Measurements from ENCODE around the gene MRPL38.

Gene MRPL38

DNA sequence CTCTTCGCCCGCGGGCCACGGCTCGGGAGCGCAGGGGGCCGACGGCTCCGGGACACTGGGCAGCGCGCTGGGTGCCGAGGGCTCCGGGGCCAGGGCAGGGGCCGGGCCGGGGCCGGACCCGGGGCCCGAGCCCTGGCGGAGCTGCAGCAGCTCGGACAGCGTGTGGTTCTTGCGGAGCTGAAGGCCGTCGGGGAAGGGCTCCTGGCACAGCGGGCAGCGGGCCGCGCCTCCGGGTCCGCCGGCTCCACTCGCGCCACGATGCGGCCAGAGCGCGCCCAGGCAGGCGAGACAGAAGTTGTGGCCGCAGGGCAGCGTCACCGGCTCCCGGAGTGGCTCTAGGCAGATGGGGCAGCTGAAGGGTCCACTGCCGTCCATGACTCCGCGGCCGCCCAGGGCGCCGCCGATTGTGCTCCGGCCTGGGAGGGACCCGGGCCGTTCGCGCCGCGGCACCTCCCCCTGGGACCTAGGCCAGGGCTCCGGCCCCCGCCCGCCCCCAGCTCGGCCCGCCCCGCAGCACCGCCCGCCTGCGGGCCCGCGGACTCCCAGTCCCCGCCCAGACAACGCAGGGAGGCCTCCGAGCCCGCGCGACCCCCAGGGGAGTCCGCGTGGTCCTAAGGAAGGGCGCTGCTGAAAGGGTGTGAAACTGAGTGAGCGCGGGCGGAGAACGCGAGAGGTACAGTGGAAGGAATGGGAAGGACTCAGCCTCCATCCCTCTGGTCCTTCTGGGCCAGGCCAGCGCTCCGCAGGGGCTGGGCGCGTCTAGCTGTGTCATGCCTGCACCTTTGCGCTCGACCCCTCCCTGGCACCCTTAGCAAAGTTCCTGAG lies 26.3 kb downstream of the MRPL38 start, which contains the start of gene TRIM47:
TSS of gene TRIM47 (minus strand) at position 408 of the 825 bp plus-strand sequence. CDS start at position 375, 33 bp downstream.
- DNase-seq (ENCODE audit: extremely low read depth, insufficient read length), result peak; percentile 59
- Histone ChIP-seq H3K36me3 (ENCODE audit: control insufficient read depth, insufficient read depth, low read length) (no peaks in the 10 kb centered on the region), H3K4me3 (replicated peaks; ENCODE audit: low read depth, low read length) (peak within 1 kb of the TSS; percentile 58), H3K27me3 (replicated peaks; ENCODE audit: control insufficient read depth, insufficient read depth, low read length) (no peaks in the 10 kb centered on the region)
- TF ChIP-seq, protein P1, sequence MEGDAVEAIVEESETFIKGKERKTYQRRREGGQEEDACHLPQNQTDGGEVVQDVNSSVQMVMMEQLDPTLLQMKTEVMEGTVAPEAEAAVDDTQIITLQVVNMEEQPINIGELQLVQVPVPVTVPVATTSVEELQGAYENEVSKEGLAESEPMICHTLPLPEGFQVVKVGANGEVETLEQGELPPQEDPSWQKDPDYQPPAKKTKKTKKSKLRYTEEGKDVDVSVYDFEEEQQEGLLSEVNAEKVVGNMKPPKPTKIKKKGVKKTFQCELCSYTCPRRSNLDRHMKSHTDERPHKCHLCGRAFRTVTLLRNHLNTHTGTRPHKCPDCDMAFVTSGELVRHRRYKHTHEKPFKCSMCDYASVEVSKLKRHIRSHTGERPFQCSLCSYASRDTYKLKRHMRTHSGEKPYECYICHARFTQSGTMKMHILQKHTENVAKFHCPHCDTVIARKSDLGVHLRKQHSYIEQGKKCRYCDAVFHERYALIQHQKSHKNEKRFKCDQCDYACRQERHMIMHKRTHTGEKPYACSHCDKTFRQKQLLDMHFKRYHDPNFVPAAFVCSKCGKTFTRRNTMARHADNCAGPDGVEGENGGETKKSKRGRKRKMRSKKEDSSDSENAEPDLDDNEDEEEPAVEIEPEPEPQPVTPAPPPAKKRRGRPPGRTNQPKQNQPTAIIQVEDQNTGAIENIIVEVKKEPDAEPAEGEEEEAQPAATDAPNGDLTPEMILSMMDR (IDR thresholded peaks at IDR 0.05; ENCODE audit: insufficient read depth, low read length, poor library complexity, severe bottlenecking), result no peak

DNA sequence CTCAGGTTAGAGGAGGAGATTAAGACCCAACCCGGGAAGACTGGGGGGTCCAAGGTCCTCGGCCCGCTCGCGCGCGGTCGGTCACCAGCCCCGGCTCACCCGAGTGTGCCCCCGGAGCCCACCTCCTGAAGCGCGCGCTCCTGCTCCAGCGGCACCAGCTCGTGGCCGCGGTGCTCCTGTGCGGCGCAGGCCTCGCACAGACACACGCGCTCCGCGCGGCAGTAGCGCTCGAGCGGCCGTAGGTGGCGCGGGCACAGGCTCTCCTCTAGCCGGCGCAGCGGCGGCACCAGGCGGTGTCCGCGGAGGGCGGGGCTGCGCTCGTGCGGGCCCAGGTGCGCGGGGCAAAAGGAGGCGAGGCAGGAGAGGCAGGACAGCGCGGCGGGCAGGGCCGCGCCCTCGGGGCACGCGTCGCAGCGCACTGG lies 26.9 kb downstream of the MRPL38 start:
- Histone ChIP-seq H3K4me3 (replicated peaks; ENCODE audit: low read depth, low read length) (peak overlapping the region; percentile 58), H3K36me3 (ENCODE audit: control insufficient read depth, insufficient read depth, low read length) (no peaks in the 10 kb centered on the region), H3K27me3 (replicated peaks; ENCODE audit: control insufficient read depth, insufficient read depth, low read length) (no peaks in the 10 kb centered on the region)
- DNase-seq (ENCODE audit: extremely low read depth, insufficient read length), result peak; percentile 81
- TF ChIP-seq, protein P1 (IDR thresholded peaks at IDR 0.05; ENCODE audit: insufficient read depth, low read length, poor library complexity, severe bottlenecking), result peak; percentile 39

DNA sequence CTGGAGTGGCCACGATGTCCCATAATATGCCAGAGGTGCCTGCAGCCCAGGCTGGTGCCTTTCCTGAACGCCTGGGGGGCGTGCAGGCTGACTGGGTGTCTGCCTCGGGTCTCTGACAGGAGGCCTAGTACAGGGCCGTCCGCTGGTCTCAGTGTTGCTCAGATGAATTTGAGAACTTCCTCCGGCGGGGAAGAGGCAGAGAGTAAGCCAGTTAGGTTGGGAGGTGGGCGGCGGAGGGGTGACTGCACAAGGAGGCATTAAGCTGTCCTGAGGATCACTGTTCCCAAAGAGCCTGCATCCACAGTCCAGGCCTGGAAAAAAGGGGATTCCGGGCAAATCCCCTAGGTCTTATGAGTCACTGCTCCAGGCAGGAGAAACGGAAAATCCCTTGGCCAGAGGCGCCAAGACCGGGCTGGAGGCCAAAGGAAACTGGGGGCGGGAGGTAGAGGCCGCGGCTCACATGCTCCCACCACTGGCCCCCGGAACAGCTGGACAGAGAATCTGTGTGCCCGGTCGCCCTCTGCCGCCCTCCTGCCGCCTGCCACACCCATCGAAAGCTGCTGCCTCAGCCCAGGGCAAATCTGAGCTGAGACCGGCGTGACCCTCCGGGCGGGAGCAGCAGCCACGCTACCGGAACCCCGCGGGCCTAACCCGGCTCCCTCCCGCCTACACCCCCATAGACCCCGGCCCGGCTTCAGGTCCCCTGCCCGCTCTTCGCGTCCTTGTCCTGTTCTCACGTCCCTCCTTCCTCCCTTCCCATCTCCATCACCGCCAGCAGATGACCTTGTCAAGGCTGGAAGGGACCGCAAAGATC lies 27.5 kb downstream of the MRPL38 start:
- Histone ChIP-seq H3K36me3 (ENCODE audit: control insufficient read depth, insufficient read depth, low read length) (no peaks in the 10 kb centered on the region), H3K4me3 (replicated peaks; ENCODE audit: low read depth, low read length) (peak overlapping the region; percentile 58), H3K27me3 (replicated peaks; ENCODE audit: control insufficient read depth, insufficient read depth, low read length) (no peaks in the 10 kb centered on the region)
- peak; percentile 61 for DNase-seq (ENCODE audit: extremely low read depth, insufficient read length)
- TF ChIP-seq, protein P1 (IDR thresholded peaks at IDR 0.05; ENCODE audit: insufficient read depth, low read length, poor library complexity, severe bottlenecking), result no peak

DNA sequence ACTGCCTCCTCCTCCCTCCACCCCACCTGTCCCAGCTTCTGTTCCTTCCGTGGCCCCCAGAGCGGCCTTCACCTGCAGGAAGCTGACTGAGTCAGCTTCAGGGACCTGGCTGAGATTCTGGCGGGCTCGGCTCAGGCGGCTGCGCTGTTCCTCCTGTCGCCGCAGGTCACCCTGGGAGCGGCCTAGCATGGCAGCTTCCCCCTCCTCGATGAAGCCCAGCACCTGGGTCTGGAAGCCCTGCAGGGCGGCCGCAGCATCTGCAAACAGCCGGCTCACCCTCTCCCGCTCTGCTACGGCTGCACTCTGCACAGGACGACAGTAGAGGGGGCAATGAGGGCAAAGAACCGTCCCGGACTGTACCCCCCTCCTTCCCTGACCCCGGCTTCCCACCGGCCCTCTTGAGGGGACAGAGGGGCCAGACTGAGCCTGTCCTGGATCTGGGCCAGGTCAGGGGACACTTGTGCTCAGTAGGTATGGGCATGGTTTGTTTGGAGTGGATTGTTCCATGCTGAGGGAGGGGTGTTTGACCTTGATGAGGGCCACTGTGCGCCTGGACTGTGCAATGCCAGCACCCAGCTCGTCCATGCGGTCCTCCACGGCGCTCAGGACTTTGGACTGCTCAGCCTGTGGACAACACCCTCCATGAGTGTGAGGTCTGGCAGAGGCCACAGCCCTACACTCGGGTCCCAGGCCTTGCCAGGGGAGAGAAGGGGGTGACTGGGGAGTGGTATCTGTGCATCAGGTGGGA lies 28.3 kb downstream of the MRPL38 start:
- TF ChIP-seq, protein P1 (IDR thresholded peaks at IDR 0.05; ENCODE audit: insufficient read depth, low read length, poor library complexity, severe bottlenecking), result peak; percentile 51
- H3K27me3 ChIP-seq (replicated peaks; ENCODE audit: control insufficient read depth, insufficient read depth, low read length), result no peaks in the 10 kb centered on the region
- H3K36me3 ChIP-seq (ENCODE audit: control insufficient read depth, insufficient read depth, low read length), result no peaks in the 10 kb centered on the region
- H3K4me3 ChIP-seq (replicated peaks; ENCODE audit: low read depth, low read length), result peak overlapping the region; percentile 58
- DNase-seq (ENCODE audit: extremely low read depth, insufficient read length), result peak; percentile 78

DNA sequence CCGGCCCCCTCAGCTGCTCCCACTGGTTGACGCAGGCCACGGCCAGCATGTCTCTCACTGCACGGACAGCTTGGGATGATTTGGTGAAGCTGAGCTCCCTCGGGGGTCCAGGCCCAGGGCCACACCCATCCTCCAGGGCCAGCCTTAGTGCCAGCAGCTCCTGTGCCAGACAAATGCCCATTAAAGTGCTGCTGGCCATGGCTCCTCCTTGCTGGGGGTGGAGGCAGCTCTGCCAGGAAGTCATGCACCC lies 28.8 kb downstream of the MRPL38 start:
- H3K36me3 ChIP-seq (ENCODE audit: control insufficient read depth, insufficient read depth, low read length), result no peaks in the 10 kb centered on the region
- peak overlapping the region; percentile 25 for H3K4me3 ChIP-seq (replicated peaks; ENCODE audit: low read depth, low read length)
- DNase-seq (ENCODE audit: extremely low read depth, insufficient read length), result no peak
- no peaks in the 10 kb centered on the region for H3K27me3 ChIP-seq (replicated peaks; ENCODE audit: control insufficient read depth, insufficient read depth, low read length)
- TF ChIP-seq, protein P1 (IDR thresholded peaks at IDR 0.05; ENCODE audit: insufficient read depth, low read length, poor library complexity, severe bottlenecking), result no peak

Measured in GM06990 (cell line).